HepG2 (cell line): ENCODE data around the gene MYADML2. TPM values are rescaled to one million over a fixed set of nuclear protein-coding genes. Genes with fewer than 3 reads are reported as not detected.
A peak's percentile ranks its signal among the peaks of the same experiment; 100 is the strongest.

Source experiments
- AKAP8 ChIP-seq: sonication (generic); formaldehyde crosslinking; IDR thresholded peaks from 2 replicates; pipeline ENCODE4 v1.5.1; 2020; ENCODE audit warnings: mild to moderate bottlenecking, missing genetic modification reagents
- HES4 ChIP-seq: sonication (generic); formaldehyde crosslinking; IDR thresholded peaks from 2 replicates; pipeline ENCODE4 v1.9.0; 2021; ENCODE audit warnings: mild to moderate bottlenecking, missing genetic modification reagents, borderline replicate concordance
- PPARG ChIP-seq: conservative IDR thresholded peaks from 2 replicates; pipeline ENCODE4 v1.6.1; 2016; ENCODE audit warnings: missing biosample characterization, missing genetic modification reagents
- SALL1 ChIP-seq: sonication (generic); formaldehyde crosslinking; IDR thresholded peaks from 2 replicates; pipeline ENCODE4 v1.8.0; 2022; ENCODE audit warnings: mild to moderate bottlenecking, missing genetic modification reagents
- SPEN ChIP-seq: sonication (generic); formaldehyde crosslinking; IDR thresholded peaks from 2 replicates; pipeline ENCODE4 v1.5.1; 2020; ENCODE audit warnings: low read depth, mild to moderate bottlenecking, missing genetic modification reagents
- SUZ12 ChIP-seq: fragments of 150-350 bp; IDR thresholded peaks from 2 replicates; pipeline ENCODE4 v1.6.1; 2014; ENCODE audit warnings: low read depth, low read length
- TMF1 ChIP-seq: sonication (generic); formaldehyde crosslinking; IDR thresholded peaks from 2 replicates; pipeline ENCODE4 v1.8.1; 2022; ENCODE audit warnings: low read depth, missing genetic modification reagents
- ZFP62 ChIP-seq: sonication (generic); formaldehyde crosslinking; IDR thresholded peaks from 2 replicates; pipeline ENCODE4 v1.4.0; 2020; ENCODE audit warnings: missing genetic modification reagents
- ZFP91 ChIP-seq: sonication (generic); formaldehyde crosslinking; IDR thresholded peaks from 2 replicates; pipeline ENCODE4 v1.9.0; 2022; ENCODE audit warnings: missing genetic modification reagents, mild to moderate bottlenecking, borderline replicate concordance
- ZNF234 ChIP-seq: sonication (generic); formaldehyde crosslinking; conservative IDR thresholded peaks from 2 replicates; pipeline ENCODE4 v1.5.1; 2020; ENCODE audit warnings: mild to moderate bottlenecking, missing genetic modification reagents
- ZNF549 ChIP-seq: sonication (generic); formaldehyde crosslinking; IDR thresholded peaks from 2 replicates; pipeline ENCODE4 v1.5.0; 2020; ENCODE audit warnings: missing genetic modification reagents
- ZNF597 ChIP-seq: sonication (generic); formaldehyde crosslinking; IDR thresholded peaks from 2 replicates; pipeline ENCODE4 v1.5.0; 2020; ENCODE audit warnings: missing genetic modification reagents
- ZNF703 ChIP-seq: sonication (generic); formaldehyde crosslinking; IDR thresholded peaks from 2 replicates; pipeline ENCODE4 v1.5.1; 2020; ENCODE audit warnings: missing genetic modification reagents, mild to moderate bottlenecking, moderate library complexity, borderline replicate concordance
- polyA plus RNA-seq, 8 experiments: library from polyadenylated mRNA; depleted of rRNA in 3 of 8; stranded (reverse) in 7 of 8; unstranded in 1 of 8; fragments of >200 nt; fragmentation: Illumina TruSeq in 4 of 8; extraction: Trizol in 4 of 8; gene quantifications; 2 replicates each; pipeline versions ENCODE4 v1.2.1 to v1.2.3, GENCODE V29; 2011 to 2016; ENCODE audit warnings: low read depth in 4 of 8, missing spikeins in 1 of 8, mixed read lengths in 1 of 8; ENCODE audit not compliant: insufficient read depth in 1 of 8
- total RNA-seq, 5 experiments: library from RNA; depleted of rRNA; stranded (reverse); fragments of >200 nt; fragmentation: Illumina TruSeq; extraction: Trizol; gene quantifications; 2 replicates each; pipeline ENCODE4 v1.2.3, GENCODE V29; 2016; ENCODE audit warnings: low read depth in 1 of 5
- TF ChIP-seq, protein P1 (sequence below): sonication (generic); formaldehyde crosslinking; IDR thresholded peaks from 2 replicates; pipeline ENCODE4 v1.5.0; 2020; ENCODE audit warnings: mild to moderate bottlenecking, low read depth, missing genetic modification reagents, borderline replicate concordance
- TF ChIP-seq, protein P2 (sequence below): sonication (generic); formaldehyde crosslinking; IDR thresholded peaks from 2 replicates; pipeline ENCODE4 v1.5.1; 2020; ENCODE audit warnings: mild to moderate bottlenecking, missing genetic modification reagents, moderate library complexity
- TF ChIP-seq, protein P3 (sequence below): sonication (generic); formaldehyde crosslinking; IDR thresholded peaks from 2 replicates; pipeline ENCODE4 v1.5.1; 2020; ENCODE audit warnings: missing genetic modification reagents, mild to moderate bottlenecking, borderline replicate concordance
- TF ChIP-seq, protein P4 (sequence below): IDR thresholded peaks from 2 replicates; pipeline ENCODE4 v1.6.1; 2016; ENCODE audit warnings: mild to moderate bottlenecking, missing biosample characterization, missing genetic modification reagents
- TF ChIP-seq, protein P5 (sequence below): sonication (generic); formaldehyde crosslinking; IDR thresholded peaks from 2 replicates; pipeline ENCODE4 v1.5.1; 2020; ENCODE audit warnings: mild to moderate bottlenecking, missing genetic modification reagents, borderline replicate concordance

Gene MYADML2
- total and polyA plus RNA-seq, 2 of the 13 experiments (the other 11 are each of a cell fraction or from before 2014, with no cell fraction given) = not detected

DNA sequence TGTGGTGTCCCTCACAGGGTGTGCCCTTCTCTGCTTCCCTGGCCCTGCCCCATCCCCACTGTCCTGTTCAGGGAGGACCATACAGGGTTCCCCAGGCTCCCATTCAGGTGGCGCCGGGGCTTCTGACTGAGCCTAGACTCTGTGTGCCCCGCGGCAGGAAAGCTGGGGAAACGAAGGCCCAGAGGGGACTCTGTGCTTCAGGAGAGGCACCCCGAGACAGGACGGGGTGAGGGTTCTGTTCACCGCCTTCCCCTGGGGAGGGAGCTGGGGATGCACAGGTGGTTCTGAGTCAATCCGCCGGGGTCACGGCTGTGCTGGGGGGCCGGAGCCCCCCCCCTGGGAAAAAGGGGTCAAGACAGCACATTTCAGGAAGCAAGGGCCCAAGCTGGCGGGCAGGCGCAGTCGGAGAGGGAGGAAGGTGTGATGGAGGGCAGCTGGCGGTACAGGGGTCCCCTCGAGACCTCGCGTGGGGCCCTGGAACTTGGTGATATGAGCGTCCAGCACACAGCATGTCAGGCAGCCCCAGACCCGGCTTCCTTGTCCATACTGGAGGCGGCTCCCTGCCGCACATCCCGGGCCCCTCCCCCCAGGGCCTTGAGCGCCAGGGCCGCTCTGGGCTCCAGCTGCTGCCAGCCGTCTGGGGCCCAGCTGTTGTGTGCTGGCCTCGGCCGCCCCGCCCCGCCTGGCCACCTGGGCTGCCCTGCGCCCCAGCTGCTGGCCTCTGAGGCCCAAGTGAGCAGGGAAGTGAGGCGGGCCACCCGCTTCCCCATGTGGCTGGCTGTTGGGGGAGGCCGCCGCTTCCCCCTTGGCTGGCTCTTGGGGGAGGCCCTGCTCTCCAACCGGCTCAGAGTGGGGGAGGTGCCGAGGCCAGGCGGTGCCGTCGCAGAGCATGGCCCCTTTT is 19.6 kb upstream of the MYADML2 start (continued):
- TF ChIP-seq ZNF234 (CRISPR knock-in tag) (peak; percentile 82; the same call in 1 of the 2 replicates), HES4 (0 out of 2 replicates have a peak, but pooled peaks have one; percentile 34), SUZ12 (no peak), SALL1 (CRISPR knock-in tag) (peak; percentile 93), ZFP91 (CRISPR knock-in tag) (peak; percentile 97), PPARG (CRISPR knock-in tag) (peak; percentile 79), ZNF703 (CRISPR knock-in tag) (no peak), ZFP62 (no peak), AKAP8 (peak; percentile 100), ZNF549 (CRISPR knock-in tag) (no peak), SPEN (CRISPR knock-in tag) (peak; percentile 94), ZNF597 (CRISPR knock-in tag) (0 out of 2 replicates have a peak, but pooled peaks have one; percentile 43), TMF1 (CRISPR knock-in tag) (0 out of 2 replicates have a peak, but pooled peaks have one; percentile 77)
- TF ChIP-seq, protein P1, sequence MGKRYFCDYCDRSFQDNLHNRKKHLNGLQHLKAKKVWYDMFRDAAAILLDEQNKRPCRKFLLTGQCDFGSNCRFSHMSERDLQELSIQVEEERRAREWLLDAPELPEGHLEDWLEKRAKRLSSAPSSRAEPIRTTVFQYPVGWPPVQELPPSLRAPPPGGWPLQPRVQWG = no peak
- TF ChIP-seq, protein P2, sequence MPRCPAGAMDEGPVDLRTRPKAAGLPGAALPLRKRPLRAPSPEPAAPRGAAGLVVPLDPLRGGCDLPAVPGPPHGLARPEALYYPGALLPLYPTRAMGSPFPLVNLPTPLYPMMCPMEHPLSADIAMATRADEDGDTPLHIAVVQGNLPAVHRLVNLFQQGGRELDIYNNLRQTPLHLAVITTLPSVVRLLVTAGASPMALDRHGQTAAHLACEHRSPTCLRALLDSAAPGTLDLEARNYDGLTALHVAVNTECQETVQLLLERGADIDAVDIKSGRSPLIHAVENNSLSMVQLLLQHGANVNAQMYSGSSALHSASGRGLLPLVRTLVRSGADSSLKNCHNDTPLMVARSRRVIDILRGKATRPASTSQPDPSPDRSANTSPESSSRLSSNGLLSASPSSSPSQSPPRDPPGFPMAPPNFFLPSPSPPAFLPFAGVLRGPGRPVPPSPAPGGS (CRISPR knock-in tag) = peak; percentile 92; the same call in 1 of the 2 replicates
- TF ChIP-seq, protein P3, sequence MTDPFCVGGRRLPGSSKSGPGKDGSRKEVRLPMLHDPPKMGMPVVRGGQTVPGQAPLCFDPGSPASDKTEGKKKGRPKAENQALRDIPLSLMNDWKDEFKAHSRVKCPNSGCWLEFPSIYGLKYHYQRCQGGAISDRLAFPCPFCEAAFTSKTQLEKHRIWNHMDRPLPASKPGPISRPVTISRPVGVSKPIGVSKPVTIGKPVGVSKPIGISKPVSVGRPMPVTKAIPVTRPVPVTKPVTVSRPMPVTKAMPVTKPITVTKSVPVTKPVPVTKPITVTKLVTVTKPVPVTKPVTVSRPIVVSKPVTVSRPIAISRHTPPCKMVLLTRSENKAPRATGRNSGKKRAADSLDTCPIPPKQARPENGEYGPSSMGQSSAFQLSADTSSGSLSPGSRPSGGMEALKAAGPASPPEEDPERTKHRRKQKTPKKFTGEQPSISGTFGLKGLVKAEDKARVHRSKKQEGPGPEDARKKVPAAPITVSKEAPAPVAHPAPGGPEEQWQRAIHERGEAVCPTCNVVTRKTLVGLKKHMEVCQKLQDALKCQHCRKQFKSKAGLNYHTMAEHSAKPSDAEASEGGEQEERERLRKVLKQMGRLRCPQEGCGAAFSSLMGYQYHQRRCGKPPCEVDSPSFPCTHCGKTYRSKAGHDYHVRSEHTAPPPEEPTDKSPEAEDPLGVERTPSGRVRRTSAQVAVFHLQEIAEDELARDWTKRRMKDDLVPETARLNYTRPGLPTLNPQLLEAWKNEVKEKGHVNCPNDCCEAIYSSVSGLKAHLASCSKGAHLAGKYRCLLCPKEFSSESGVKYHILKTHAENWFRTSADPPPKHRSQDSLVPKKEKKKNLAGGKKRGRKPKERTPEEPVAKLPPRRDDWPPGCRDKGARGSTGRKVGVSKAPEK (CRISPR knock-in tag) = 0 out of 2 replicates have a peak, but pooled peaks have one; percentile 32
- TF ChIP-seq, protein P4, sequence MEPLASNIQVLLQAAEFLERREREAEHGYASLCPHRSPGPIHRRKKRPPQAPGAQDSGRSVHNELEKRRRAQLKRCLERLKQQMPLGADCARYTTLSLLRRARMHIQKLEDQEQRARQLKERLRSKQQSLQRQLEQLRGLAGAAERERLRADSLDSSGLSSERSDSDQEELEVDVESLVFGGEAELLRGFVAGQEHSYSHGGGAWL = peak; percentile 97
- TF ChIP-seq, protein P5, sequence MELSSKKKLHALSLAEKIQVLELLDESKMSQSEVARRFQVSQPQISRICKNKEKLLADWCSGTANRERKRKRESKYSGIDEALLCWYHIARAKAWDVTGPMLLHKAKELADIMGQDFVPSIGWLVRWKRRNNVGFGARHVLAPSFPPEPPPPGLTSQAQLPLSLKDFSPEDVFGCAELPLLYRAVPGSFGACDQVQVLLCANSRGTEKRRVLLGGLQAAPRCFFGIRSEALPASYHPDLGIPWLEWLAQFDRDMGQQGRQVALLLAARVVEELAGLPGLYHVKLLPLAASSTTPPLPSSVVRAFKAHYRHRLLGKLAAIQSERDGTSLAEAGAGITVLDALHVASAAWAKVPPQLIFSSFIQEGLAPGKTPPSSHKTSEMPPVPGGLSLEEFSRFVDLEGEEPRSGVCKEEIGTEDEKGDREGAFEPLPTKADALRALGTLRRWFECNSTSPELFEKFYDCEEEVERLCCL (CRISPR knock-in tag) = peak; percentile 83; the same call in 1 of the 2 replicates
